ENCODE results near the gene XYLT1. TPM values are rescaled to one million over a fixed set of nuclear protein-coding genes. Genes with fewer than 3 reads are reported as not detected.

The XYLT1 gene
- 47.8 and 70.6 TPM in 2 replicates for total RNA-seq

GRCh38 chr16:17470908-17471718 is at the start of gene XYLT1:
TSS of gene XYLT1 (minus strand) at chr16:17470960. CDS start at chr16:17470796, 164 bp downstream.

Small RNA genes lying within 50 kb of the gene (small RNA-seq; reads per million reads assigned to genes)
- gene AC109446.1 = not detected

Data from subcutaneous preadipocyte (primary cell).